GM21528 (cell line): ENCODE data around the gene LARP4B.

Source experiments
- ATAC-seq: cut with Tn5 transposase; IDR thresholded peaks from one replicate; pipeline ENCODE4 v1.9.1; 2021; ENCODE audit warnings: mild to moderate bottlenecking, moderate library complexity; ENCODE audit not compliant: unreplicated experiment, low FRiP score

LARP4B gene

DNA sequence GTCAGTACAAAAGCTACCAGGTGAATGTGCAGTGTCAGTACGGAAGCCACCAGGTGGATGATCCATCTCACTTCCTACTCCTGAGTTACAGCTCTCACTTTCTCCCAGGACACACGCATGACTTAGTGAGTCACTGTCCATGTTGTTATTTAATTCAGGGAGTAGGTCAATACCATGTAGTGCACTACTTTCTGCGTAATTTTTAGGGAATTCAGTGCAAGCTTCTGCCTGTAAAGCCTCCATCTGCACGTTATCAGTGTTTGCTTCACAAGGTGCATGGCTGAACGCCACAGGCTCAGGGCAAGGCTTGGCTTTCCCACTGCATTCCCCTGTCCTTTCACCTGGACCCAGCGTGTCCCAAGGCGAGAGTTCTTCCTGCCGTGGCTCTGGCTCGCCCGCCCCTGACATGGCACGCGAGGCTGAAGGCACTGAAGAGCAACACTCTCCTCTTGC is 59.5 kb downstream of the LARP4B start:
- no peak for ATAC-seq

DNA sequence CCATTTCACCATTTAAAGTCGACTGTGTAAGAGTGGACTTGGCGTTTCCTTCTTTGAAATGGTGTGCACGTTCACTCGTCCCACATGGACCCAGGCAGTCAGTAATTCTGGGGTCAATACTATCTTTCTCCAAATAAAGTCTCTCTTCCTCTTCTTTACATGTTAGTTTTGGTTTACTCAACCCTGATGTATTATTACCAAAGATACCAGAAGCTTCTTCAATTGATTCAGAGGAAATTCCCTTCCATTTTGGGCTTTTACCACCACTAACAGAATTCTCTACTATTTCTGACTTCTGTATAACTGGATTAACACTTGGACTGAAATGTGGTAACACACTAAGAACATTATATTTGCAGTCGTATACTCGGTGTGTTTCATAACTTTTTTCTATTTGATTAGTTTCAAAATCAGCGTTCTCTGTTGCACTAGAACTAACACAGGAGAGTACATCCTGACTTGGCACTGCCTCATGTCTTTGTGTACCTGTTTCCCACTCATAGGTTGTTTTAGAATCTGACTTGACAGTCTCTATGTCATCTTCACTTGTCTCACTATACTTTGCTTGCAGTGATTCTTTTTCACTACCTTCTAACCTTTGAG is 60.8 kb downstream of the LARP4B start:
- no peak for ATAC-seq

GRCh38 chr10:869171-869570 is 62.3 kb downstream of the LARP4B start:
- no peak for ATAC-seq

DNA sequence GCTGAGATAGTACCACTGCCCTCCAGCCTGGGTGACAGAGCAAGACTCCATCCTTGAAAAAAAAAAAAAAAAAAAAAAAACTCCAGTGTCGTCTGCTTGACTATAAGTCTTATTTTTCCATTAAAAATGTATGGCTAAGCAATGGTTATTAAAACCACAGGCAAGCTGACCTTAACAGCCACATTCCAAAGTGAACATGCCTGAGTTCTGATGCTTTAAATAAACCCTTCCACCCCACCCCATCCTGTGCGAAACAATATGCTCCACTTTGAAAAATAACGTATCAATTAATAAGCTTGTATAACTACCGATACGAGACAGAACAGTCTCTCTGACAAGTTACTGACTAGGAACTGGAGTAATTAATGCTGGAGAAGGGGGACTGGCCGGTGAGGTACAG is 63.7 kb downstream of the LARP4B start:
- no peak for ATAC-seq

- no peak for ATAC-seq
Observed at GRCh38 chr10:866577-866941, 64.9 kb downstream of the LARP4B start.

GRCh38 chr10:865924-866576 is 65.5 kb downstream of the LARP4B start:
- ATAC-seq, result no peak

GRCh38 chr10:865257-865656 is 66.2 kb downstream of the LARP4B start:
- no peak for ATAC-seq

- ATAC-seq, result no peak
Observed at GRCh38 chr10:860519-860918, 71.0 kb downstream of the LARP4B start.

DNA sequence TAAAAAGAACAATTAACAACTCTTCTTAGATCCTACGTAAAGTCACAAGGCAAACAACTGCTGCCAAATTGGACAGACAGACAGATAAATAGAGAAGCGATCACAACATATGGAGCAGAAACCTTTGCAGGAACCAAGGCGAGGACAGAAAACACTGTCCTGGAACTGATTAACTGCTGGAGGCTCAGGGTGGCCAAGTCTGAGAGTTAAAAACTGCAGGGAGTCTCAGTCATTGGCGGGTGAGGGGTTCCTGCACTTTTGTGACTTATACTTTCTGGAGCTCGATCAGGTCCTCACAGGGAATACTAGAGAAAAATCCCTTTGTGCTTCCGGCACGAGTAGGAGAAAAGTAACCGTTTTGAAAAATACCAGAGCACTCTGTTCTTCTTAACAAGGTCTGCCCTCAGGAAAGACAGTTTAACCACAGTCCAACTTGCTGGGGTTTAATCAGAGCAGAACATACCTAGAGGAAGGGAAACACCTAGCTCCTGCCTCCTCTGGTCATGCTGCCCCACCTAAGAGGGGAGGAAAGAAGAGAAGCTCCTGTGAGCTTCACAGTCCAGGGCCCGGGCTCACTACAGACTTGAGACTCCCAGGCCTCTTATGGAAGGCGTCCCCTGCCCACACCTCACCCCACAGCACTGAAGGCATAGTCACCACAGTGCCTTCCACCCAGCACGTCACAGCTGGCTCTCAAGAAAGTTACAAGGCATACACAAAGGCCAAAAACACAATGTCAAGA is 74.9 kb downstream of the LARP4B start:
- no peak for ATAC-seq

DNA sequence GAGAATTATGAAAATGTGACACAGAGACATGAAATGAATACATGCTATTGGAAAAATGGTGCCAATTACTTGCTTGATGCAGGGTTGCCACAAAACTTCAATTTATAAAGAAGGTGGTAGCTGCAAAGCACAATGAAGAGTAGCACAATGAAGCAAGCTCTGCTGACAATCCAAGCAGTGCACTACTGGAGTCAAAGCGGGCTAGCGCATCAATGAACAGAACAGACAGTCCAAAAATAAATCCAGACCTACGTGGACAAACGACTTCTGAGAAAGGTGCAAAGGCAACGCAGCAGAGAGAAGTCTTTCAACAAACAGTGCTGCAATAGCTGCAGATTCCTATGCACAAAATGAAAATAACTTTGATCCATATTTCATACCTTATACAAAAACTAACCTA is 75.8 kb downstream of the LARP4B start:
- no peak for ATAC-seq

GRCh38 chr10:855079-855478 is 76.4 kb downstream of the LARP4B start:
- ATAC-seq, result no peak

DNA sequence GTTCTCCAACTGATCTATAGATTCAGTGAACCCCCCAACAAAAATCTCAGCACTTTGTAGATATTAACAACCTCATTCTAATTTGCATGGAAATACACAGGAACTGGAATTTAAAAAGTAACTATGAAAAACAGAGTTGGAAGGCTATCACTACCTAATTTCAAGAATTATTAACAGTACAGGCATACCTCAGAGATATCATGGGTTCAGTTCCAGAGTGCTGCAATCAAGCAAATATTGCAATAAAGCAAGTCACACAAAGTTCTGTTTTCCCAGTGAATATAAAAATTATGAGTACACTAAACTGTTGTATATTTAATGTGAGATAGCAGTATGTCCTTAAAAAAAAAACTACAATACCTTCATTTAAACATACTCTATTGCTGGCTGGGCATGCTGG is 78.5 kb downstream of the LARP4B start:
- ATAC-seq, result no peak

- peak; percentile 41 for ATAC-seq
Observed at GRCh38 chr10:852386-852785, 79.1 kb downstream of the LARP4B start.

DNA sequence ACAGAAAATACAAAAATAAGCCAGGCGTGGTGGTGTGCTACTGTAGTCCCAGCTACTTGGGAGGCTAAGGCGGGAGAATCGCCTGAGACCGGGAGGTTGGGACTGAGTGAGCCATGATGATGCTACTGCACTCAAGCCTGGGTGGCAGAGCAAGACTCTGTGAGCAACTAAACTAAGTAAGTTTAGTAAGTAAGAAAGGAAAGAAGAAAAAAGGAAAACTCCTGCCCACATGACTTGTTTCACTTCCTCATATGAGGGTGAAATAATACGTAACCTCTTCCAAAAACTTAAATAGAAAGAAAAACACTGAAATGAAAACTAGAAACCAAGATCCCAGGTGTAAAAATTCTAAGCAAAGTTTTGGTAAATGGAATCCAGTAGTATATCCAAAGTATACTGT is 79.6 kb downstream of the LARP4B start:
- ATAC-seq, result peak; percentile 92

DNA sequence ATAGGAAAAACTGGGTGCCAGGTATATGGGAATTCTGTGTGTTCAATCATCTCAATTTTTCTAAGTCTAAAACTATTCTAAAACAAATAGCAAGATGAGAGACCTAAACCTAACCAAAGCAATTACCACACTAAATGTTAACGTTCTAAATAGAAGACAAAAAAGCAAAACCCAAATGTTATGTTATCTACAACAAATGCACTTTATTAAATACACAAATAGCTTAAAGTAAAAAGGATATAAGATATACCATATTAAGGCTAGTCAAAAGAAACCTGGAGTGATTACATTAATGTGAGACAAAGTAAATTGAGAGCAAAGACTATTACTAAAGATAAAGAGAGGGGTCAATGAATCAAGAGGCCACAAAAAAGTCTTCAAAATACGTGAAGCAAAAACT is 81.4 kb downstream of the LARP4B start:
- no peak for ATAC-seq

- no peak for ATAC-seq
Observed at GRCh38 chr10:847868-848267, 83.6 kb downstream of the LARP4B start.

DNA sequence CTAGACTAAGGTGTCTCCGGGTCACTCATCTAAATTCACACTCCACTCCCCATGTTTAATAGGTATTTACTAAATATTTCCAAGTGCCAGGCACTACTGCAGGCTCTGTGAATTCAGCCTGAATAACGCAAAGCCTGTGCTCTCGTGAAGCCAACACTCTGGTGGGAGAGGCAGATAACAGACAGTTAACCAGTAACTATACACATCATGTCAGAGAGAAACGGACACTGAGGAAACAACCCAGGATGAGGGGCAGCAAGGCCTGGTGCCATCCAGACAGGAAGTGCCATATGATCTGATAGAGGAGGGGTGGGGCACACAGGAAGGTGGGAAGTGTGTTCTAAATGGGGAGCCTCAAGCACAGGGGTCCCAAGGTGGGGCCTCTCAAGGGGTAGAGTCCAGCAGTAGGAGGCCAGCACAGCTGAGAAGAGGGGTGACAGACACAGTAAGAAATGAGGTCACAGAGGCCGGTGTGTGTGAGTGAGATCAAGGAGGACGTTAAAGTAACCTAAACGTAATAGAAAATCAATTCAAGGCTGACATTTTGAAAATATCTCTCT is 85.3 kb downstream of the LARP4B start:
- no peak for ATAC-seq

GRCh38 chr10:845526-845925 is 86.0 kb downstream of the LARP4B start:
- ATAC-seq, result no peak

DNA sequence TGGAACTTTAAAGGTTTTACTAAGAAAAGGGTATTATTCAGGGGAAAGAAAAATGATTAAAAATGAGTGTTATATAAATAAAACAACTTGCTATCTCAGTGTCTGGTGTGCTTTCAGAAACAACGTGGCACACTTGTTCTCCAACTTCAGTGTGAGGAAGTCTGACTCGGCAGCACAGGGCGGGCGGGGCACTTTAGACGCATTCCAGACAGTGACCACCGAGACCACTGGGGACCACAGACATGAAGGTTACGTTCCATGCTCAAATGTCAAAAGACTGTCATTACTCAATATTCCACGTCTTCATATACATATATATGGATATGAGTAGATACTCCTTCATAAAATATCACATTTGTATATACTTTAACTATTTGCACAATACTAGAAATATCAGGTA is 87.0 kb downstream of the LARP4B start:
- no peak for ATAC-seq

- ATAC-seq, result no peak
Observed at GRCh38 chr10:843703-844102, 87.8 kb downstream of the LARP4B start.

GRCh38 chr10:842795-843194 is 88.7 kb downstream of the LARP4B start:
- no peak for ATAC-seq

DNA sequence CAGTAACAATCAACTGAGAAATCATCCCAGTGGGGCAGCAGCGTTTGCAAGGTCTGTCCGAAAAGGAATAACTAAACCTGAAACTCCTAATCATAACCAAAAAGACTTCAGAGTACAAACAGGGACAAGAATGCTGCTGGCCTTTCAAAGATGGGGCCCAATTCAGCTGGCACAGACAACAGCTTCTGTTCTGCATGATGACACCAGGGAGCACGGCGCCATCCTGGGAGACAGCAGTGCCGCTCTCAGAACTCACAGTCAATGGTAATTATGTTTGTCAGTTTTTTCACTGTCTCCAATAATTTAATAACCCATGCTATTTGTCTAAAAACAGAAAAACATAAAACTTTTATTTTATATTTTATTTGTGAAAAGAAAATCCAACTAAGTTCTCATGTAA is 90.0 kb downstream of the LARP4B start:
- no peak for ATAC-seq
